ENCODE results near the gene IGDCC3.

GRCh38 chr15:65305150-65305758 lies 72.5 kb downstream of the IGDCC3 start:
- TF ChIP-seq POLR2AphosphoS5 (IDR thresholded peaks at IDR 0.05), result no peak
- no peak for TF ChIP-seq EP300 (IDR thresholded peaks at IDR 0.05)
- TF ChIP-seq CTCF (IDR thresholded peaks at IDR 0.05), result no peak
